Activated CD4-positive, alpha-beta T cell treated with anti-CD3 and anti-CD28 coated beads, Interleukin-2, amount 50 U/mL, for 48 hours (primary cell): ENCODE results near the gene TRPM1.

Experiments used
- DNase-seq, 2 experiments: peaks; one replicate each; pipeline ENCODE4 v3.0.0-alpha.2; 2020

The TRPM1 gene

DNA sequence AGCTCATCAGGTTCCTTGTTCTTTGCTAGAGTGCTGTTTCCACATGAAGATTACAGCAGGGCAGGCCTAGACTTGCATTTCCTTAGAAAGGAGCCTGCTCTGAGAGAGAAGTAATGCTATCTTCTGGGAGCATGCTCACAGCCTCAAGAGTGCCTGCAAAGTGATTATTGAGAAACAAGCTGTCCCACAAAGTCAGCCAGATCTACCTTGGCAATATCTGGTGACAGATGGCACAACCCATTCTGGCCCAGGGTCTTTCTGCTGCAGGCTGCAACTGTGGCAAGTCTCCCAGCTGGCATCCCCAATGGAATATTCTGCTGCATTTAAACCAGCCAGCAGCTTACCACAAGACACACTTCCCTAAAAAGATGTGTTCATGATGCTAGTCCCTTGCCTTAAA is 139.4 kb downstream of the TRPM1 start:
- DNase-seq, result no peak

DNA sequence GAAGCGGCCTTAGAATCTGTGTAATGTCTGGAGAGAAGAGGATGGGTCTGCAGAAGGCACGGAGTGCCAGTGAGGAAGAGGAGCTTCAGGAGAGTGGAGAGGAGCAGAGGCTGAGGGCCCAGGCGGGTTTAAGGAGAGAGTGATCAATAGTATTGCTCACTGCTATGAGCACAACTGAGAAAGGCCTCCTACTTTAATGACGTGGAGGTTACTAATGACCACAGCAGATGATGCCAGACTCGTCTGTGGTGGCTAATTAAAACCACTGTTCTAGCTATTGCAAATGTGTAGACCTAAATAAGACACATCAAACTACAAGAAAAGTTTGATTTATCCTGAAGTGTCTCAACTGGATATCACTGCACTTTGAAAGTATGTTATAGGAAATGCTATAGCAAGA is 143.3 kb downstream of the TRPM1 start:
- DNase-seq, result no peak

DNA sequence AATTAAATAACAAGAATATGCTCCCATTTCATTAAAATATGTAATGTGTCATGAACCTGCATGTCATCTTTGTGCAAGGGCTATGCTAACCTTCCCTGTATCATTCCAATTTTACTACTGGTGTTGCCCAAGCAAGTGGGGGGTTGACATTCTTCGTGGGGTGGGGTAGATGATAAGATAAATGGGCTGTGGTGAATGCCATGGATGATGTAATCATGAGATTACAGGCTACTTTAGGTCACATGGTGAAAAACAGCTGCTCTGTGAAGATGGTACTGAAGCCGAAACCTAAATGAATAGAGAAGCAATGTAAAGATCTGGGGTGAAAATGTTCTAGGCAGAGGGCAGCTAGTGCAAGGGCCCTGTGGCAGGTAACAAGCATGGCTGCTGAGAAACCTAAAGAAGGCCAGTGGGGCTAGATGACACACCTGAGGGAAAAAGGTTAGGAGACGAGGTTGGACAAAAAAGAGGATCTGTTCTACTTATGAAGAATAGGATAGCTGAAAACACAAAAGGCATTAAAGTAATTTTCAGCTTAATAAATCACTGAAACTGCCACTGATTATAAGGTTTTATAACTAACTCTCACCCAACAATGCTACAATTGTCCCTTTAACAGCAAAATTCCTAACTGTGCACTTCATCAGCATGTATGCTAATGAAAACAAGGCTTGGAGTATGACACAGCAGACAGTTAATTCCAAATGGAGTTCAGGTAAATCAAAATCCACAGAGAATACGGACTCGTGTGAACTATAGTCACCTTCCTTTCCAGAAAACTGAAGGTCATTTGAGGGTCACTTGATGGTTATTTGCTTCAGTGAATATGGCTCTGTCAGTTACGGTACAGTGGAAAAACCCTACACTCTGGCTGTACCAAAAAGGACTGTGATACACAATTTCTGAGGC is 145.1 kb downstream of the TRPM1 start:
- no peak for DNase-seq

DNA sequence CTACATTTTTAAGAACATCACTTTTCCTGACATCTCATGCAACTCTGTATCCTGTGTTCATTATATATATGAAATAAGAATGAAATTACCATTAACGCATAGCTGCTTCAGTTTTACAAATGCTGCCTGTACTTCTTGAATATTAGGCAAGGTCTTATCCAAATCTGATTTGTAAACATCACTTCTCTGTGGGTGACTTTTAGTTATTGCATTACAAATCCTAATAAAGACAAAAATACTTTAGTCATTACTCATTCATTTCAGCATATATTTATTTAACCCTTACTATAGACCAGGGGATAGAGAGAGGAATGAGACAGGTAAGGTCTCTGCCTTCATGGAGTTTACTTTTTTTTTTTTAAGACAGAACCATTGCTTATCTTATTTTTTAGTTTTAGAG is 146.9 kb downstream of the TRPM1 start:
- no peak for DNase-seq

DNA sequence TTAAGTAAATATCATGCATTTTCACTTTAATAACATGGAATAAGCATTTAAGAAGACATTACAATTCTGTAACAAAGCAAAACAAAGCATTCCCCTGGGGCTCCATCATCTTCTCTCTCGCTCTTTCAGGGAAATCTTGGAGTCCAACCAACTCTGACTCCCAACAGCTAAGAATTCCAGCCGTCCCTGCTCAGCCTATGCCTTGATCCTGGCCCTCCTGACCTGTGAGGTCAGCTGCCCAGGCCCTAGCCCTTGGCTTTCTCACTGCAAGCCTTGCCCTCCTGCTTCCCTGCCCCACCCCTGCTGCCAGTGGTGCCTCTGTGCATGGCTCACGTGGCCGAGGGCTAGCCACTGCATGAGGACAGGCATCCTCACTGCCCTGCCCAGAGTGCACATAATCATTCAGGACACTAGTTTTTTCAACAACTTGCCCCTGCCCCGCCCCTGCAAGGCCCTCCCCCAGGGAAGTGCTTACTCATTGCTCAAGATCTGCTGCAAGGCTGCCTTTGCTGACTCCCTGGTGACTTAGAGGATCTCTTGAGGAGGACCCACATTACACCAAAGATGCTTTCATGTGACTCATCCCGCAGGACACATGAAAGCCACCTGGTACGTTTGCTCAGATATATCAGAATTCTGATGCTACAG is 147.7 kb downstream of the TRPM1 start:
- peak in 1 of 2 experiments; percentile 13 for DNase-seq

DNA sequence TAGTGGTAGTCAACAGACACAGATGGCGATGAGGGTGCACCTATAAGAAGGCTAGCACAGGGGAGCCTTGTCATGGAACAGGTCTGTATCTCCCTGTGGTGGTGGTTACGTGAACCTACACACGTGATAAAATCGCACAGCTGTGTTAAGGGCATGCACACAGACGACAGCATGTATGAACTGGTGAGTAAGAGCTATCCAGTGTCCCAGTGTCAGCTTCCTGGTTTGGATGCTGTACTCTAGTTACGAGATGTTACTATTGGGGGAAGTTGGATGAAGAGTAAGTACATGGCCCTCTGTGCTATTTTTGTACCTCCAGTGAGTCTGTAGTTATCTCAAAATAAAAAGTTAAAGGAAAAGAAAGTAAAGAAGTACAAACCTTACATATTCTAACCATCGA is 148.3 kb downstream of the TRPM1 start:
- no peak for DNase-seq
